ENCODE results near the gene MID1.

- no peak for TF ChIP-seq CTCF (conservative IDR thresholded peaks at IDR 0.05; ENCODE audit: low read length)
- TF ChIP-seq EZH2phosphoT487 (IDR thresholded peaks at IDR 0.05; ENCODE audit: borderline replicate concordance) = no peak
Measured at GRCh38 chrX:10570601-10571000, 49.8 kb downstream of the MID1 start.
